Thoracic aorta (tissue), 2 donors: ENCODE data around the gene ATF7IP2. TPM values are rescaled to one million over a fixed set of nuclear protein-coding genes. Genes with fewer than 3 reads are reported as not detected.

Experiments
- ATAC-seq: fragments of 150-250 bp; one replicate; pipeline ENCODE4 v1.8.0; 2017; ENCODE audit warnings: low read depth; ENCODE audit not compliant: insufficient number of reproducible peaks, low FRiP score
- DNase-seq: peaks from one replicate; pipeline ENCODE4 v3.0.0-alpha.2; 2020; ENCODE audit warnings: low spot score
- H3K27ac ChIP-seq, 2 donors: fragments of 200-600 bp; sonication (generic); 1 replicate in 1 of 2; 2 replicates in 1 of 2; pipeline ENCODE4 v1.5.1; 2016; ENCODE audit warnings: mild to moderate bottlenecking in 2 of 2, moderate library complexity in 2 of 2
- H3K27me3 ChIP-seq: fragments of 200-600 bp; sonication (generic); replicated peaks from 2 replicates; pipeline ENCODE4 v1.6.0; 2016; ENCODE audit warnings: mild to moderate bottlenecking; ENCODE audit not compliant: insufficient read depth
- H3K36me3 ChIP-seq: fragments of 200-600 bp; sonication (generic); one replicate; pipeline ENCODE4 v1.5.1; 2016
- H3K4me1 ChIP-seq, 2 donors: fragments of 200-600 bp; sonication (generic); 1 replicate in 1 of 2; 2 replicates in 1 of 2; pipeline versions ENCODE4 v1.5.1 to v1.6.0; 2016; ENCODE audit warnings: low read depth in 2 of 2, mild to moderate bottlenecking in 1 of 2; ENCODE audit not compliant: control insufficient read depth in 1 of 2
- H3K4me3 ChIP-seq: fragments of 200-600 bp; sonication (generic); 2 replicates; pipeline ENCODE4 v1.5.1; 2016; ENCODE audit warnings: mild to moderate bottlenecking
- H3K9me3 ChIP-seq: fragments of 200-600 bp; sonication (generic); 2 replicates; pipeline ENCODE4 v1.5.1; 2016
- CTCF ChIP-seq: fragments of 200-600 bp; sonication (generic); IDR thresholded peaks from one replicate; pipeline ENCODE4 v1.5.1; 2019; ENCODE audit warnings: antibody characterized with exemption
- total RNA-seq, 2 donors: library from RNA; depleted of rRNA; stranded (reverse); fragments of >200 nt; gene quantifications; one replicate each; pipeline versions ENCODE4 v1.1.0 to v1.2.3, GENCODE V29; 2016

ATF7IP2 gene
- total RNA-seq, 2 donors from 2014 or later, result 7.2 to 15.8 TPM

GRCh38 chr16:10490141-10490540 is 104.3 kb downstream of the ATF7IP2 start:
- no peak for DNase-seq
- TF ChIP-seq CTCF, result no peak
- no peaks in the 10 kb centered on the region for H3K27me3 ChIP-seq
- no peak for ATAC-seq
- peak overlapping the region in 1 of 2 donors; percentile 31 for H3K27ac ChIP-seq
- H3K4me1 ChIP-seq, result peaks cover 5 to 16% of the 10 kb centered on the region in 2 donors
- H3K9me3 ChIP-seq, result peaks cover 2% of the 10 kb centered on the region
- no peaks in the 10 kb centered on the region for H3K36me3 ChIP-seq
- no peak overlapping the region for H3K4me3 ChIP-seq

DNA sequence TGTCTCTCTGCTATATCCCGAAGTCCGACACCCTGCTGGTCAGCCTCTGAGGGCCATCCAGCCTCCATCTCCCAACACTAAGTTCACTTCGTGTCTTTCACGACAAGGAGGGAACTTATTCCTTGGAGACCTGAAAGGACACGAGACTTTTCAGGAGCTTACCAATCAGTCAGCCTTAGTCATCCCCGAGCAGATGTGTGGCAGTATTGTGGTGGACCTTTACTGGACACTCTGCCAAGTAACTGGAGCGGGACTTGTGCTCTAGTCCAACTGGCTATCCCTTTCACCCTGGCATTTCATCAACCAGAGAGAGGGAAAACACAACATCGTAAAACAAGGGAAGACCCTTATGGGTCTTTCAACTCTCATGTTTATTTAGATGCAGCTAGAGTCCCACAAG is 107.4 kb downstream of the ATF7IP2 start:
- no peak for ATAC-seq
- no peak for TF ChIP-seq CTCF
- H3K4me3 ChIP-seq, result no peak overlapping the region

DNA sequence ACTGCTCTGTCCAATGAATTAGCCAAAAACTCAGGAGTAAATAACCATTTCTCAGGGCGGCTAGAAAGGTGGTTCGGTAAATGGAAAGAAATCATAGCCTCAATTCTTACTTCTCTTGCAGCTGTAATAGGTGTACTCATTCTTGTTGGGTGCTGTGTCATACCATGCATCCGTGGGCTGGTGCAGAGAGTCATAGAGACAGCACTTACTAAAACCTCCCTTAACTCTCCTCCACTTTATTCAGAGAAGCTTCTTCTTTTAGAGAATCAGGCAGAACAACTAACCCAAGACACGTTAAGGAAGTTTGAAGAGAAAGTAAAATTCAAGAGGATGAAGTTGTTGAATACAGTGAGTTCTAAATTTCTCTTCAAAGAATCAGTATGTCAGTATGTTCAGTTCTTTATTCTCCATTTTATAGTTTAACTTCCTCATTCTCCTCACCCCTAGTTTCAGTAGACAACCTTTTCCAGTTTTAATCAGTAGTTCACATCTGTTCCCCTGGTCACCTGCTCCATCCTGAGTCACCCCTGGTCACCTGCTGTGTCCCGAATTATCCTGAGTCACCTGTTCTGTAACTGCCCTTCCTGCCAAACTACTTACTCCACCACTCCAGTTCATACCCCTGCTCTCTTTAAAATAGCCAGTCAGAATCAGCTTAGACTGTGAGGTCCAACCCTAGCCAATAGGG is 108.6 kb downstream of the ATF7IP2 start:
- TF ChIP-seq CTCF, result no peak
- H3K27ac ChIP-seq, result no peak overlapping the region
- H3K9me3 ChIP-seq, result peaks cover 8% of the 10 kb centered on the region
- no peaks in the 10 kb centered on the region for H3K36me3 ChIP-seq
- H3K4me1 ChIP-seq, result peaks cover 5 to 15% of the 10 kb centered on the region in 2 donors
- DNase-seq (no peak), ATAC-seq (no peak)
- no peak overlapping the region for H3K4me3 ChIP-seq
- H3K27me3 ChIP-seq, result no peaks in the 10 kb centered on the region

More for the DNA sequence above, 107.4 kb downstream of the ATF7IP2 start:
- H3K27ac ChIP-seq, result no peak overlapping the region
- peaks cover 5 to 16% of the 10 kb centered on the region in 2 donors for H3K4me1 ChIP-seq
- no peaks in the 10 kb centered on the region for H3K27me3 ChIP-seq
- H3K36me3 ChIP-seq, result no peaks in the 10 kb centered on the region
- no peak for DNase-seq
- peaks cover 8% of the 10 kb centered on the region for H3K9me3 ChIP-seq

DNA sequence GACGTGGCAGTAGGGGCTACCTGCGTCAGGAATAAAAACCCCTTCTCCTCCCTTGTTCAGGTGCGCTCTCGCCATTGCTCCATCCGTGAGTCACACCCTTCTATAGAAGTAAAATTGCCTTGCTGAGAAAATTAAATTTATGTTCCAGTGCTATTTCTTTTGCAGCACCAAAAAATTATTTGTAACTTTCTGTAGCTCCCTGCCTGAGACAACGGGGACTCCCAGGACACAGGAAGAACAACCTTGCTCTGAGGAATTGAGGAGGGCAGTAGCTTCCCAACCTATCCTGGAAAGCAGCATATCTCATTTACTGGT is 109.1 kb downstream of the ATF7IP2 start:
- Histone ChIP-seq H3K9me3 (peaks cover 8% of the 10 kb centered on the region), H3K4me3 (no peak overlapping the region), H3K27ac (no peak overlapping the region), H3K4me1 (peaks cover 2 to 10% of the 10 kb centered on the region in 2 donors), H3K27me3 (no peaks in the 10 kb centered on the region), H3K36me3 (no peaks in the 10 kb centered on the region)
- no peak for DNase-seq
- TF ChIP-seq CTCF, result no peak
- no peak for ATAC-seq

DNA sequence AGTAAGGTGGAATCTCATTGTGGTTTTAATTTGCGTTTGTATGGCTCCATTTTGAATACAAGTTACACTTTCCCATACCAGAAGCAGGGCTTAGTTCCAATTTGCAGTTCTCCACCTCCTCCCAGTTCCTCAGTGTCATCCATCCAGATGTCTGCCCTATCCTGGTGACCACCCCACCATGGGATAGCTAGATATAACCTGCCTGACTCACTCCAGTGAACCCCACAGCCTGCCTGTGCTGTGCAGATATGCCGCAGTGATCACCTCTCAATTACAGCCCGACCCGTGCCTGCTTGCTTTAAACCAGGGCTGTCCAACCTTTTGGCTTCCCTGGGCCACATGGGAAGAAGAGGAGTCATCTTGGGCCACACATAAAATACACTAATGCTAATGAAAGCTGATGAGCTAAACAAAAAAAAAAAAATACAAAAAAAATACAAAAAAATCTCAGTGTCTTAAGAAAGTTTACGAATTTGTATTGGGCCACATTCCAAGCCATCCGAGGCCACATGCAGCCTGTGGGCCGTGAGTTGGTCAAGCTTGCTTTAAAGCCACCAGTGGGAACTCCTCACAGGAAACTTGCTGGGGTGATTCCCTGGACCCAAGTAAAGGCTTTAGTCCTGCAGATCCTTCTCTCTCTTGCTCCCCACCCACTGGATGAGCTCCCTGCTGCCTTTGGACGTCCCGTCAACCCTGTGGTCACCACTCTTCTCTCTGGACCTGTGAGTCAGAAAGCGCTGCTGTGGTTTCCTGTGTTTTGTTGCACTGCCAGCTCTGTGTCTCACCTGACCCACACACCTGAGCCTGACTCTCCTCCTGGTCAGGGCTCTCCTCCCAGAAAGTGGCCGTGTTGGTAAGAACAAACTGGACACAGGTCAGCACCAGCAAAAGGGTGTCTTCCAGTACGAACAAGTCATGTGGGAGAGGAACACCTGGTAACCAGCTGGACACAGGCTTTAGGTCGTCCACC is 111.6 kb downstream of the ATF7IP2 start:
- no peak for TF ChIP-seq CTCF
- DNase-seq (no peak), ATAC-seq (no peak)
- Histone ChIP-seq H3K27ac (no peak overlapping the region), H3K9me3 (peaks cover 8% of the 10 kb centered on the region), H3K4me1 (no peaks in the 10 kb centered on the region), H3K36me3 (no peaks in the 10 kb centered on the region), H3K4me3 (no peak overlapping the region), H3K27me3 (no peaks in the 10 kb centered on the region)
